SK-N-SH treated with all-trans-retinoic acid at 6 μM for 48 hours (cell line): ENCODE data around the gene DOP1A.

Experiments
- ARNTL ChIP-seq: fragments of 450-650 bp; formaldehyde crosslinking; IDR thresholded peaks from 2 replicates; pipeline ENCODE4 v1.5.0; 2020; ENCODE audit warnings: low read depth, mild to moderate bottlenecking, moderate library complexity, borderline replicate concordance
- ISL1 ChIP-seq: fragments of 250-450 bp; sonication (Bioruptor Pico); IDR thresholded peaks from 2 replicates; pipeline ENCODE4 v2.1.2; 2022; ENCODE audit warnings: mild to moderate bottlenecking, moderate library complexity
- RARB ChIP-seq: fragments of 250-450 bp; sonication (Bioruptor Pico); IDR thresholded peaks from 2 replicates; pipeline ENCODE4 v1.8.0; 2021; ENCODE audit warnings: mild to moderate bottlenecking, moderate library complexity
- ZC3H10 ChIP-seq: fragments of 250-450 bp; sonication (Bioruptor Pico); IDR thresholded peaks from 2 replicates; pipeline ENCODE4 v1.5.1; 2021; ENCODE audit warnings: mild to moderate bottlenecking, moderate library complexity
- ZNF70 ChIP-seq: fragments of 450-650 bp; formaldehyde crosslinking; IDR thresholded peaks from 2 replicates; pipeline ENCODE4 v1.5.0; 2020; ENCODE audit warnings: mild to moderate bottlenecking, moderate library complexity
- TF ChIP-seq, protein P1 (sequence below): fragments of 250-450 bp; sonication (Bioruptor Pico); IDR thresholded peaks from 2 replicates; pipeline ENCODE4 v1.5.1; 2020; ENCODE audit warnings: low read depth, mild to moderate bottlenecking, moderate library complexity

DNA sequence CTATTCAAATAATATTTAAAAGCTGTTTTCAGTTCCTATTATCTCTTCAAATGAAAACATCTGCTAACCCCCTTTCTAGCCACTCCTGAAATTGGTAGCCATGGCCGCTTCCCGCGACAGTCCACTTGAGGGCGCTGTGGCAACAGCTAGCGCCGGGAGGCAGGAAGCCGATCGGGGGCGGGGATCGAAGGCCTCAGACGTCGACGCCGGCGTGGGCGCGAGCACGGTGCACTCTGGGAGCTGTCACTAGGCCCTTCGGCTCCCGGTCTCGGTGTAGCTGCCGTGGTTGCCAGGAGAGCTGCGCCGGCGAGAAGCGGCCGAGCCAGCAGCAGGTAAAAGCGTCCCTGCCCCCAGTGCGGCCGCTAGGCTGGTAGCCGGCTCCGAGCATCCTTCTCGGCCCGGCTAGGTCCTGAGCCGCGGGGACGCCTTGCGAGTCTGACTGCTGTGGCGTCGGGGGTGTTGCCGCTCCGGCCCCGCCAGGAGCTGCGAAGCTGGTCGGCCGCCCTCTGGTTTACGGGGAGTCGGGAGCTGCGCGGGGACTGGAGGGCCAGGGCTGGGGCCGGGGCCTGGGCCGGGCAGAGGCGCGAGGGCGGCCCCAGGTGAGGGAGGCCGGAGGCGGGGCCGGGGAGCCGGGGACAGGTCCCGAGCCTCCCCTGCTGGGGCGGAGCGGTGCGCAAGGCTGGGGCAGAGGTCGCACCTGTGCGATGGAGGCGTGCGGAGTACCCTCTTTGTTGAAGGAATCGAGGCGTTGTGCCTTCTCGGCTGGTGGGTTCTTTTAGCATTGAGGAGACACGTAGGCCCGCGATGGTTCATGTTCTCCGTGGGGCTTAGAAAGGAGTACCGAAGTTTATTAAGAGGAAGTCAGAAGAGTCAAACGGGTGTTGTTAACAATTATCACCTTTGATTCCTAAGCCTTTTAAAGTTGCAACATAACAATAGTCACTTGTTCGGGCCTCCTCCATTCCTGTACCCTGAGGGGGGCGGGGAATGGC, at the start of gene DOP1A:
- TF ChIP-seq ARNTL (CRISPR knock-in tag) = no peak
- TF ChIP-seq, protein P1, sequence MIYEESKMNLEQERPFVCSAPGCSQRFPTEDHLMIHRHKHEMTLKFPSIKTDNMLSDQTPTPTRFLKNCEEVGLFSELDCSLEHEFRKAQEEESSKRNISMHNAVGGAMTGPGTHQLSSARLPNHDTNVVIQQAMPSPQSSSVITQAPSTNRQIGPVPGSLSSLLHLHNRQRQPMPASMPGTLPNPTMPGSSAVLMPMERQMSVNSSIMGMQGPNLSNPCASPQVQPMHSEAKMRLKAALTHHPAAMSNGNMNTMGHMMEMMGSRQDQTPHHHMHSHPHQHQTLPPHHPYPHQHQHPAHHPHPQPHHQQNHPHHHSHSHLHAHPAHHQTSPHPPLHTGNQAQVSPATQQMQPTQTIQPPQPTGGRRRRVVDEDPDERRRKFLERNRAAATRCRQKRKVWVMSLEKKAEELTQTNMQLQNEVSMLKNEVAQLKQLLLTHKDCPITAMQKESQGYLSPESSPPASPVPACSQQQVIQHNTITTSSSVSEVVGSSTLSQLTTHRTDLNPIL (CRISPR knock-in tag) = no peak
- no peak for TF ChIP-seq ZNF70 (CRISPR knock-in tag)
- no peak for TF ChIP-seq ZC3H10 (CRISPR knock-in tag)
- TF ChIP-seq RARB (CRISPR knock-in tag) = no peak
- TF ChIP-seq ISL1 (CRISPR knock-in tag) = no peak
